Measurements from ENCODE around the gene TXNRD2.

TXNRD2 gene

DNA sequence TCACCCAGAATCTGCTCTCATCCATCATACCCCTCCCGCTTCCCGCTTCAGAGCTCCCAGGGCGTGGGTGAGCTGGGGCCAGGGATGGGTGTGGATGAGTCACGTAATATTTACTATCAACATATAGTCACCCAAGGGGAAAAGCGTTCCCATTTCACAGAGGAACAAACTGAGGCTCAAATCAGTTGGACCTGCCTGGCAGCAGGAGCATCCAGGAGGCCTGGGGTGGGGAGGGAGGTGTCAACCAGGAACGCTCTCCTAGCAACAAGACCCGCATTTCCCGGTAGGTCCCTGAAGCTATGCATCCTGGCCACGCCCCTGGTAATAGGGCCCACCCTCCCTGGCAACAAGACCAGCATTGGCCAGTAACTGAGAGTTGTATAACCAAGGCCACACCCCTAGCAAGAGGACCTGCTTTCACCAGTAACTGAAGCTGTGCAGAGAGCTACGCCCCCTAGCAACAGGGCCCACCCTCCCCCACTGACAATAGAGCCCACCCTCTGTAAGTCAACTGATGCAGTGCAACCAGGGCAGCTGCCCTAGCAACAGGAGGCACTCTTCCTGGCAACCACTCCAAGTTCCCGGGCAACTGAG, 32.7 kb upstream of the TXNRD2 start:
- no peak for DNase-seq (ENCODE audit: low spot score)
- peaks cover 7% of the 10 kb centered on the region for H3K4me1 Mint-ChIP-seq (ENCODE audit: low read depth)
- no peak overlapping the region for H3K27ac Mint-ChIP-seq
- no peak overlapping the region for H3K4me3 Mint-ChIP-seq
- no peaks in the 10 kb centered on the region for H3K36me3 Mint-ChIP-seq (ENCODE audit: low read depth)
- H3K27me3 Mint-ChIP-seq (ENCODE audit: low read depth), result no peaks in the 10 kb centered on the region
- H3K9me3 Mint-ChIP-seq, result no peaks in the 10 kb centered on the region

GRCh38 chr22:19973551-19974267, 32.1 kb upstream of the TXNRD2 start:
- Mint-ChIP-seq H3K27ac (no peak overlapping the region), H3K9me3 (no peaks in the 10 kb centered on the region), H3K27me3 (ENCODE audit: low read depth) (no peaks in the 10 kb centered on the region), H3K4me1 (ENCODE audit: low read depth) (peaks cover 7% of the 10 kb centered on the region), H3K36me3 (ENCODE audit: low read depth) (no peaks in the 10 kb centered on the region), H3K4me3 (no peak overlapping the region)
- no peak for DNase-seq (ENCODE audit: low spot score)

GRCh38 chr22:19972652-19973550, 31.3 kb upstream of the TXNRD2 start:
- no peaks in the 10 kb centered on the region for H3K36me3 Mint-ChIP-seq (ENCODE audit: low read depth)
- no peak for DNase-seq (ENCODE audit: low spot score)
- no peak overlapping the region for H3K4me3 Mint-ChIP-seq
- no peaks in the 10 kb centered on the region for H3K9me3 Mint-ChIP-seq
- H3K27ac Mint-ChIP-seq, result no peak overlapping the region
- H3K4me1 Mint-ChIP-seq (ENCODE audit: low read depth), result peaks cover 7% of the 10 kb centered on the region
- H3K27me3 Mint-ChIP-seq (ENCODE audit: low read depth), result no peaks in the 10 kb centered on the region

DNA sequence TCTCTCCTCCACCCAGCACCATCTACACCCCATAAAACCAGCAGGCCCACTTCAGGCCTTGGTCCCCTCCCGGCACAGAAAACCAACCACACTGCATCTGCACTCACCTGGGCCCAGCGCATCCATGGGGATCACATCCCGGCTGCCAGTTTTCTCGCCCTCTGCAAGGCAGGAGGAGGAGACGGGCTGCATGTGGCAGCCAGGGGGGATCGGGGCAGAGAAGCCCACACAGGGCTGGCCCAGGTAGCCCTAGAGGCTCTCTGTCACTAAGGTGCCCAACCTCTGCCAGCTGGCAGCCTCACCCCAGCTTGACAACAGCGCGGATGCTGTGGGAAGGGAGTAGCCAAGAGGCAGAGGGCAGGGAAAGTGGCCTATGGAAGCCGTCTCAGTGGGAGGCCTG, 30.6 kb upstream of the TXNRD2 start:
- Mint-ChIP-seq H3K27me3 (ENCODE audit: low read depth) (no peaks in the 10 kb centered on the region), H3K4me1 (ENCODE audit: low read depth) (peaks cover 7% of the 10 kb centered on the region), H3K9me3 (no peaks in the 10 kb centered on the region), H3K36me3 (ENCODE audit: low read depth) (peaks cover under 1% of the 10 kb centered on the region), H3K4me3 (no peak overlapping the region), H3K27ac (no peak overlapping the region)
- DNase-seq (ENCODE audit: low spot score), result no peak

GRCh38 chr22:19971276-19972124, 29.9 kb upstream of the TXNRD2 start:
- DNase-seq (ENCODE audit: low spot score), result no peak
- H3K36me3 Mint-ChIP-seq (ENCODE audit: low read depth), result peaks cover 4% of the 10 kb centered on the region
- H3K27ac Mint-ChIP-seq, result no peak overlapping the region
- H3K4me1 Mint-ChIP-seq (ENCODE audit: low read depth), result peaks cover 7% of the 10 kb centered on the region
- H3K9me3 Mint-ChIP-seq, result no peaks in the 10 kb centered on the region
- H3K27me3 Mint-ChIP-seq (ENCODE audit: low read depth), result no peaks in the 10 kb centered on the region
- no peak overlapping the region for H3K4me3 Mint-ChIP-seq

DNA sequence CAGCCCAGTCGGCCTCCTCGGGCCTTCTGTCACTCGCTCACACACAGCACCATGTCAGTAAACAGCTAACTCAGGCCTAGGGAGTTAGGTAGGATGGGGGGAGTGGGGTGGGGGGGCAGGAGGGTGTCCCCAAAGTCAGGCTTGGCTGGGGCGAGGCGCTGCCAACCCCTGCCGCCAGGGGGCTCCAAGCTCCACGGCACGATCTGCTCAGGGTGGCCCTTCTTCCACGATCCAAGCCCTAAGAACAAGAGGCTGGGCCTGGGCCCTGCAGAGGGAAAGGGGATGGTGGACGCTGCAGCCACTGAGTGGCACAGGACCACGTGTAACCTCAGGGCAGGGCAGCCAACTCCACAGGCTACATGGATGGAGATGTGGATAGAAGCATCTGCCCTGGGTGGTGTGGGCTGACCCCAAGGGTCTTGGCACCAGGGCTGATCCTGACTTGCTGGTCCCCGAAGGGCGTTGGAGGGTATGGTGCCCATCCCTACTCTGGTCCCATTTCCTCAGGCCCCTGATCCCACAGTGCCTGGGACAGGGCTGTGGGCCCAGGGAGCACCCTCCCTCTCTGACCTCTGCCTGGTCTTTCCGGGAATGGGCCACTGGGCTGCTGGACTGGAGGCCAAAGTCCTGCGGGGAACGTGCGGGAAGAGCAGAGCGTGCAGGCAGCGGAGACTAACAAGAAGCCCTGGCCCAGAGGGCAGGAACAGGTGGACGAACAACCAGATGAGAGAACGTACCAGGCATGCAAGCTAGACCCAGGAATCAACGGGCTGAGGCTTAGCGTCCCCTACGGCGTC, 29.1 kb upstream of the TXNRD2 start:
- peaks cover 4% of the 10 kb centered on the region for H3K36me3 Mint-ChIP-seq (ENCODE audit: low read depth)
- no peak overlapping the region for H3K27ac Mint-ChIP-seq
- H3K9me3 Mint-ChIP-seq, result no peaks in the 10 kb centered on the region
- no peak overlapping the region for H3K4me3 Mint-ChIP-seq
- peaks cover 7% of the 10 kb centered on the region for H3K4me1 Mint-ChIP-seq (ENCODE audit: low read depth)
- DNase-seq (ENCODE audit: low spot score), result peak; percentile 63
- H3K27me3 Mint-ChIP-seq (ENCODE audit: low read depth), result no peaks in the 10 kb centered on the region

GRCh38 chr22:19970031-19970478, 28.4 kb upstream of the TXNRD2 start:
- H3K4me1 Mint-ChIP-seq (ENCODE audit: low read depth), result peaks cover 4% of the 10 kb centered on the region
- H3K36me3 Mint-ChIP-seq (ENCODE audit: low read depth), result peaks cover 4% of the 10 kb centered on the region
- H3K27me3 Mint-ChIP-seq (ENCODE audit: low read depth), result no peaks in the 10 kb centered on the region
- H3K27ac Mint-ChIP-seq, result no peak overlapping the region
- H3K4me3 Mint-ChIP-seq, result no peak overlapping the region
- no peaks in the 10 kb centered on the region for H3K9me3 Mint-ChIP-seq
- DNase-seq (ENCODE audit: low spot score), result no peak

DNA sequence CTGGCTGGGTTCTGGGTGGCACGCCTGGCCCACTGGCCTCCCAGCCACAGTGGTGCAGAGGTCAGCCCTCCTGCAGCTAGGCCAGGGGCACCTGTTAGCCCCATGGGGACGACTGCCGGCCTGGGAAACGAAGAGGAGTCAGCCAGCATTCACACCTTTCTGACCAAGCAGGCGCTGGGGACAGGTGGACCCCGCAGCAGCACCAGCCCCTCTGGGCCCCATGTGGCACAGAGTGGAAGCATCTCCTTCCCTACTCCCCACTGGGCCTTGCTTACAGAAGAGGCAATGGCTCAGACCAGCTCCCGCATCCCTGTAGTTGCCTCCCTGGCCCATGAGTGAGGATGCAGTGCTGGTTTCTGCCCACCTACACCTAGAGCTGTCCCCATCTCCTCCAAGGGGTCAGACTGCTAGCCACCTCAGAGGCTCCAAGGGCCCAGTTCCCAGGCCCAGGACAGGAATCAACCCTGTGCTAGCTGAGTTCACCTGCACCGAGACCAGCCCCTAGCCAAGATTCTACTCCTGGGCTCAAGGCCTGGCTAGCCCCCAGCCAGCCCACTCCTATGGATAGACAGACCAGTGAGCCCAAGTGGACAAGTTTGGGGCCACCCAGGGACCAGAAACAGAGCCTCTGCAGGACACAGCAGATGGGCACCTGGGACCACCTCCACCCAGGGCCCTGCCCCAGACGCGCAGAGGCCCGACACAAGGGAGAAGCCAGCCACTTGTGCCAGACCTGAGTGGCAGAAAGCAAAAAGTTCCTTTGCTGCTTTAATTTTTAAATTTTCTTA, 27.7 kb upstream of the TXNRD2 start:
- Mint-ChIP-seq H3K4me1 (ENCODE audit: low read depth) (peaks cover 1% of the 10 kb centered on the region), H3K4me3 (no peak overlapping the region), H3K36me3 (ENCODE audit: low read depth) (peaks cover 4% of the 10 kb centered on the region), H3K27me3 (ENCODE audit: low read depth) (no peaks in the 10 kb centered on the region), H3K9me3 (no peaks in the 10 kb centered on the region), H3K27ac (no peak overlapping the region)
- DNase-seq (ENCODE audit: low spot score), result no peak

DNA sequence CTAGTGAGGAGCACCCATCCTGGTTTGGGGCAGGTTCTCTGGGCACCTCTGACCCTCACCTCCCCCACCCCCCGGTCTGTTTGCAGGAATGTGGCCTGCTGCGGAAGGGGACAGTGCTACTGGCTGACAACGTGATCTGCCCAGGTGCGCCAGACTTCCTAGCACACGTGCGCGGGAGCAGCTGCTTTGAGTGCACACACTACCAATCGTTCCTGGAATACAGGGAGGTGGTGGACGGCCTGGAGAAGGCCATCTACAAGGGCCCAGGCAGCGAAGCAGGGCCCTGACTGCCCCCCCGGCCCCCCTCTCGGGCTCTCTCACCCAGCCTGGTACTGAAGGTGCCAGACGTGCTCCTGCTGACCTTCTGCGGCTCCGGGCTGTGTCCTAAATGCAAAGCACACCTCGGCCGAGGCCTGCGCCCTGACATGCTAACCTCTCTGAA, 26.9 kb upstream of the TXNRD2 start:
- Mint-ChIP-seq H3K27ac (no peak overlapping the region), H3K36me3 (ENCODE audit: low read depth) (peaks cover 4% of the 10 kb centered on the region)

GRCh38 chr22:19967850-19968449, 26.3 kb upstream of the TXNRD2 start:
- DNase-seq (ENCODE audit: low spot score), result no peak
- no peaks in the 10 kb centered on the region for H3K9me3 Mint-ChIP-seq
- peaks cover 4% of the 10 kb centered on the region for H3K36me3 Mint-ChIP-seq (ENCODE audit: low read depth)
- no peak overlapping the region for H3K4me3 Mint-ChIP-seq
- H3K27me3 Mint-ChIP-seq (ENCODE audit: low read depth), result no peaks in the 10 kb centered on the region
- no peak overlapping the region for H3K27ac Mint-ChIP-seq
- H3K4me1 Mint-ChIP-seq (ENCODE audit: low read depth), result peaks cover 1% of the 10 kb centered on the region

More for the DNA sequence above, 26.9 kb upstream of the TXNRD2 start:
- H3K27me3 Mint-ChIP-seq (ENCODE audit: low read depth), result no peaks in the 10 kb centered on the region
- peaks cover 1% of the 10 kb centered on the region for H3K4me1 Mint-ChIP-seq (ENCODE audit: low read depth)
- H3K4me3 Mint-ChIP-seq, result no peak overlapping the region
- no peak for DNase-seq (ENCODE audit: low spot score)
- no peaks in the 10 kb centered on the region for H3K9me3 Mint-ChIP-seq

- DNase-seq (ENCODE audit: low spot score), result no peak
- Mint-ChIP-seq H3K4me1 (ENCODE audit: low read depth) (peaks cover 1% of the 10 kb centered on the region), H3K4me3 (no peak overlapping the region), H3K36me3 (ENCODE audit: low read depth) (peaks cover 4% of the 10 kb centered on the region), H3K27me3 (ENCODE audit: low read depth) (no peaks in the 10 kb centered on the region), H3K27ac (no peak overlapping the region), H3K9me3 (no peaks in the 10 kb centered on the region)
Observed at GRCh38 chr22:19966908-19967750, 25.5 kb upstream of the TXNRD2 start.
